Left cardiac atrium (tissue), 4 donors: ENCODE results near the gene HOXA5. TPM values are rescaled to one million over a fixed set of nuclear protein-coding genes. Genes with fewer than 3 reads are reported as not detected.

Experiments used
- ATAC-seq, 2 donors: fragments of 200-7000 bp; cut with Tn5 transposase; one replicate each; pipeline ENCODE4 v1.9.1; 2020; ENCODE audit warnings: mild to moderate bottlenecking in 2 of 2, moderate library complexity in 2 of 2
- DNase-seq: peaks from one replicate; pipeline ENCODE4 v3.0.0-alpha.2; 2020
- intact Hi-C, 2 donors: fragments of 100-400 bp; cut with DNase I; formaldehyde crosslinking; loops; one replicate each; pipeline versions ENCODE4 v1.14.1 to v1.15.1; 2022 to 2023
- total RNA-seq, 2 donors: library from RNA; stranded (reverse); fragmentation: NEBNext Ultra II Directional; extraction: Animal tissue kit (Norgen Biotek cat#: 25700); gene quantifications; one replicate each; pipeline ENCODE4 v1.2.1, GENCODE V29; 2021
- donor health status: DM: no; HTN: yes; CAD: no.
- donor health status: DM: no; HTN: yes; CAD: no; lungs with severe emphysema.
- donor health status: DM: yes; HTN: yes; CAD: no.
- donor health status: Dilated cardiomyopathy.

HOXA5 gene
- total RNA-seq, 2 donors from 2014 or later, result 0.27 TPM; not detected in 1

- ATAC-seq (no peak), DNase-seq (no peak)
- intact Hi-C loops, result no loop called here
Measured at GRCh38 chr7:27105301-27106031, 38.0 kb downstream of the HOXA5 start.

- no peak for DNase-seq
- intact Hi-C loops, result no loop called here
- ATAC-seq, result no peak
Measured at GRCh38 chr7:27104341-27105058, 39.0 kb downstream of the HOXA5 start.

GRCh38 chr7:27103489-27104226, 39.8 kb downstream of the HOXA5 start:
- DNase-seq, result no peak
- no peak for ATAC-seq
- intact Hi-C loops, result no loop called here

GRCh38 chr7:27102581-27103442, 40.7 kb downstream of the HOXA5 start, which contains the start of gene HOXA2:
TSS of gene HOXA2 (minus strand) at chr7:27102683. CDS start at chr7:27102500, 183 bp downstream.
- intact Hi-C loops, result no loop called here
- ATAC-seq, result no peak
- DNase-seq, result no peak

GRCh38 chr7:27101957-27102580, 41.4 kb downstream of the HOXA5 start:
- DNase-seq, result no peak
- intact Hi-C loops, result no loop called here
- ATAC-seq, result no peak

GRCh38 chr7:27101171-27101956, 42.1 kb downstream of the HOXA5 start:
- ATAC-seq, result no peak
- DNase-seq, result no peak
- intact Hi-C loops, result no loop called here

- intact Hi-C loops, result no loop called here
- DNase-seq (no peak), ATAC-seq (no peak)
Measured at GRCh38 chr7:27100694-27101170, 42.7 kb downstream of the HOXA5 start.

- ATAC-seq (no peak), DNase-seq (no peak)
- intact Hi-C loops, result no loop called here
Measured at GRCh38 chr7:27099453-27100370, 43.8 kb downstream of the HOXA5 start.

GRCh38 chr7:27098578-27099451, 44.7 kb downstream of the HOXA5 start:
- intact Hi-C loops, result no loop called here

GRCh38 chr7:27097686-27098577, 45.5 kb downstream of the HOXA5 start:
- DNase-seq (no peak), ATAC-seq (no peak)
- intact Hi-C loops, result no loop called here

More at GRCh38 chr7:27098578-27099451, 44.7 kb downstream of the HOXA5 start:
- no peak for DNase-seq
- no peak for ATAC-seq

- no peak for DNase-seq
- peak; percentile 48 to 67 for ATAC-seq
- intact Hi-C loops, result no loop called here
Measured at GRCh38 chr7:27096768-27097514, 46.5 kb downstream of the HOXA5 start.

- intact Hi-C loops, result no loop called here
- ATAC-seq (peak; percentile 87 to 88), DNase-seq (peak; percentile 72)
Measured at GRCh38 chr7:27095897-27096767, 47.3 kb downstream of the HOXA5 start, which contains the start of gene HOXA1. TSS of gene HOXA1 (minus strand) at chr7:27096000. CDS start at chr7:27095912, 88 bp downstream.
